Stimulated activated CD4-positive, alpha-beta T cell treated with anti-CD3 and anti-CD28 coated beads, Interleukin-4, amount 100 ng/mL, for 4 hours (primary cell): ENCODE data around the gene TENM3.

Experiments
- DNase-seq, 2 experiments: peaks; one replicate each; pipeline ENCODE4 v3.0.0-alpha.2; 2020

Gene TENM3

DNA sequence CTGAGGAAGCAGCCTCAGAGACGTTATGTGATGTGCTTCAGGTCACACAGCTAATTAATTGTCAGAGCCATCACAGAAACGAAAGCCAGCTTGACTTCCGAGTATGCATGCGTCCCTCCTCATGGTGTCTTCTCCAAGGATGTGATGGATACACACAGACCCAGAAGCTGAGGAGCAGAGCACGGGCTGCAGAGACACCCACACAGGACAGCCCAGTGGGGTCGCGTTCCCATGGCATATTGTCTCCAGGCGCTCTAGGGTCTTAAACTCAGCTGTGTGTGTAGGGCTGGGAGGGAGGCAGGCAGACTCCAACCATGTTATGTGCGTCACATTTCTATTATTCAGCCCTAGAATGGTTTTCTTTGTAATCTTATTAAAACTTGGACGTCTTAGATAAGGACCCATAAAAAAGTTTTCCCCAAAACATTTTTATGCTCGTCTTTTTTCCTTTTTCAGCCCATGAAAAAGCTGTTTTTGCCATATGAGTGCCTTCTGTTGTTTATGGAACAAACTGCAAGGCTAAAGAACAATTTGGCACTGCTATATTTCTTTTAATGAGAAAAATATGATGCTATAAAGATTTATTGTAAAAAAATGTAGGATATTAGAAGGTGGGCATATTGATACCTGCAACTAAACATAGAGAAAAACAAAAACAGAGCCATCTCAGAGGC, 48.5 kb downstream of the TENM3 start:
- DNase-seq: no peak

DNA sequence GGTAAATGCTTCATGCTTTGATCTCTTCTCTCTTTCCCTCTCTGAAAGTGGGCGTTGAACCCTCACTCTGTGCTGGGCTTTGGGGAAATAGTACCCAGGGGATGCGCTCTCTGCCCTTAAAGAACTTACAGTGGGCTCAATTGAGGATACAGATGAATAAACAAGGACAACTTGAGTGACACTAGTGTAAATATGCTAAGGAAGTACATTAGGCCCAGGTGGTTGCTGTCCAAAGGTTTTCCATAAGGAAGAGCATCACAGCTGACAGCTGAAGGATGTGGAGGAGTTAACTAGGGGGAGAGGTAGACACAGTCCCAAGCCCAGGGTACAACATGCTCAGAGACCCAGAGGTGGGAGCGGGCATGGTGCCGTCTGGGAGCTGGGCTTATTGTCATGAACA, 49.4 kb downstream of the TENM3 start:
- no peak for DNase-seq

GRCh38 chr4:182293691-182294255, 50.6 kb downstream of the TENM3 start:
- no peak for DNase-seq

GRCh38 chr4:182294451-182294850, 51.2 kb downstream of the TENM3 start:
- DNase-seq: no peak

DNA sequence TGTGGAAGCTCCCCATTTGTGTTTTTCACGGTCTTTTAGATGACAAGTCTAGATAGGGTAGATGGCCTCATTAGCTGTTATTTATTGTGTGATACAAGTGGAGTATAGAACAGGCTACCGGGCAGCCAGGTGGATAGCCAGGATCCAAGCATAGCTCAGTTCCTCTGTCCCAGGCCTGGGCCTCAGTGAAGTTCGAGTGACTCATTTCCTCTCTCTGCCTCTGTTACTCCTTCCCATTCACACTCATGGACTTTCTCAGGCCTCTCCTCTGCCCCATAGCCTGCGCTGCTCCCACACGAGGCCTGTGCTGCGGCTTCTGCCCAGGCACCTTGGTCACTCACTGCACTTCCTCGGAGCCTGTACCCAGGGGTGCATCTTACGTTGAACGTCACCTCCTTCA, 54.5 kb downstream of the TENM3 start:
- no peak for DNase-seq

DNA sequence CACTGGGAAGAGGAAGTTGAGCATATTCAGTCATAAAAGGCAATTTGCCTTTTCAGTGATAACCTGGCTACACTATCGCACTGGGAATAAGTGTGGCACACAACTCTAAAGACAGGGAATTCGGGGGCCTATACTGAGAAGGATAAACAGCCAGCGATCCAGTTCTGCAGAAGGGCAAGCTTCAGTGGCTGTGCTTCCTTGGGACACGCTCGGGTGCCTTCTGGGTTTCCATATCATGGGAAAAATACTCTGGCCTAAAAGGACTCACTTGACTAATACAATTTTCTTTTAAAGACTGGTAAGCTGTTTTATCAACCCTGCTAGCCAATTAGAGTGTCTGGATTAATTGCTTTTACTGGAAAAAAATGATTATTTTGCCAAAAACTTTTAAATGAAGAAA, 58.5 kb downstream of the TENM3 start:
- no peak for DNase-seq

DNA sequence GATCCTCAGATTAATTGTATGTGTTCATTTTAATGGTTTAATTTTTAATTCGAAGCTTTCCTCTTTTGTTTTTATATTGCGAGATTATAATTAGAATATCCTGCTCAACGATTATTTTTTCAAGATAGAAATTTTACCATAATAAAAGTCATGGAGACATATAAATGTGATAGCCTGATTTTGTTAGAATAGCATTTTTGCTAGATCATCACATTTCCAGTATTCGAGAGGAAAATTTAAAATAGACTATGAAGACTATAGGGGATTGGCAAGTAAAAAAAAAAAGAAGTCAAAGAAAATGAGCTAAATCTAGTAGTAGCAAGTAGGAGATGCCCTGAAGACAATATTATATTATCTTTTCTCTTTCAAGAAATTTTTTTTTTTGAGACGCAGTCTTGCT, 60.6 kb downstream of the TENM3 start:
- no peak for DNase-seq

- no peak for DNase-seq
Measured at GRCh38 chr4:182306792-182307507, 63.7 kb downstream of the TENM3 start.

DNA sequence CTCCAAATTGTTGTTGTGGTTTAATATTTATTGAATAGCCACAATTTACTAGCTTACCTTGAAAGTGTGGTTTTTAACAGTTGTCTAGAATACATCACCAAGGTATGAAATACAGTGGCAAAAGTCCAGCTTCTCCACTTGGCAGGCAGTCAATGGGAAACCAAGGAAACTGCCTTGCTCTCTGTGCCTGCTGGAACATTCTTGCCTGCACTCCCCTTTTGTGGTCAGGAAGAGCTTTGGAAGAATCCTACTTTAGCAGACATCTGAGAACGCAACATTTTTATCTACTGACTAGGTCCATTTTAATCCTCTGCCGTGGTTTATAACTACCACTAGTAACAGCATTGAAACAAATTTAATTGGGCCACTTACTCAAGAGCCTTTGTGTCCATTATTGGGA, 64.5 kb downstream of the TENM3 start:
- DNase-seq: no peak

DNA sequence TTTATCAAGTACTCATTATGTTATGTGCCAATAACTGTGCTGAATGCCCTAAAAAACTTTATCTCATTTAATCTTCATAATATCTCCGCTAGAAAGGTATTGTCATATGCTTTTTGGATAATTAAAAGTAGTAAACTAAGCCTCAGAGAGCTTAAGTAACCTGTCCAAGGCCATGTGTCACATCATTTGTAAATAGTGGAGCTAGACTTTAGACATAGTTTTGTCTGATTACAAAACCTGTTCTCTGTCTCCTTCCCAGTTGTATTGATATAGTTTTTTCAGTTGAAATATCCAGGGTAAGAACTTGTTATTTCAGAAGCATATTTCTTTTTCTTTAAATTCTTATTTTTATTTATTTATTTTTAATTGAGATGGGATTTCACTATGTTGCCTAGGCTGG, 66.7 kb downstream of the TENM3 start:
- DNase-seq: no peak

- no peak for DNase-seq
Measured at GRCh38 chr4:182310316-182310715, 67.1 kb downstream of the TENM3 start.

- no peak for DNase-seq
Measured at GRCh38 chr4:182310962-182311361, 67.8 kb downstream of the TENM3 start.

- no peak for DNase-seq
Measured at GRCh38 chr4:182314537-182314936, 71.3 kb downstream of the TENM3 start.

DNA sequence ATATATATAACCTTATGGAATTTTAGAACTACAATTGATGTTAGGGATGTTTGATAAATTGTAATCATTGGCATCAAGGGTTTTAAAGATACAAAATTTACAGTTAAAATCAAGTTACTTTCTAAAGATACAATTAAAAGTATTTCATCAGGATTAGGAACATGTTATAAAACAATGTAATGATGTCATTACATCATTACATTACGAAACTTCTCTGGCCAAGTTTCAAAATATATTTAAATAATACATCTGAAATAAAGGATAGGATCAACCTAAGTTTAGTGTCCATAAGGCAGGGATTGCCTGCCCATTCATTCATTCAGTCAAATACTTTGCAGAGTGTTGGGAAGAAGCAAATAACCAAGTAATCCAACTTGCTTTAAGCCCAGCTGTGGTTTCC, 75.1 kb downstream of the TENM3 start:
- no peak for DNase-seq

DNA sequence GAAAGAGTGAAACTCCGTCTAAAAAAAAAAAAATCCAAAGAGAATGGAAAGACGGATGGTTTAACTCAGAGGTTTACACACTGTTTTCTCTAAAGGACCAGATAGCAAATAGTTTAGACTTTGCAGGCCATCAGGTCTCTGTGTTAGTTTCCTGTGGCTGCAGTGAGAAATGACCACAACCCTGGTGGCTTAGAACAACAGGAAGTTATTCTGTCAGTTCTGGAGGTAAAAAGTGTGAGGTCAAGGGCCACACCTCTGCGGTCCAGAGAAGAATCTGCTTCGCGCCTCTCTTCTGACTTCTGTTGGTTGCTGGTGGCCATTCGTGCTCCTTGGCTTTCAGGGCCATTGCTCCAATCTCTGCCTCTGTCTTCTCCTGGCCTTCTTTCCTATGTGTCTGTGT, 76.9 kb downstream of the TENM3 start:
- DNase-seq: no peak

DNA sequence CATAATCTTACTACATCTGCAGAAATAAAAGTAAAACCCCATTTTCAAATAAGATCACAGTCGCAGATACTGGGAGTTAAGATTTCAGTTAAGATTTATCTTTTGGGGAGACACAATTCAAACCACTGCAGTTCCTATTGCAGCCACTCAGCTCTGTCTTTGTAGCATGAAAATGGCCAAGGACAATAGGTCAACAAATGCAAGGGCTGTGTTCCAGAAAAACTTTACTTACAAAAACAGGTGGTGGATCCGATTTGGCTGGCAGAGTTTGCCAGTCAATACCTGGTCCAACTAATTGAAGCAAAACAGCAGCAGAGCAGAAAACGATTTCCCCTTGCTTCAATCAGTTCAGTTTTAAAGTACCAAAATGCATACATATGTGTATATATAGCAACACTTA, 77.4 kb downstream of the TENM3 start:
- DNase-seq: no peak

- DNase-seq: no peak
Measured at GRCh38 chr4:182324282-182324681, 81.1 kb downstream of the TENM3 start.

DNA sequence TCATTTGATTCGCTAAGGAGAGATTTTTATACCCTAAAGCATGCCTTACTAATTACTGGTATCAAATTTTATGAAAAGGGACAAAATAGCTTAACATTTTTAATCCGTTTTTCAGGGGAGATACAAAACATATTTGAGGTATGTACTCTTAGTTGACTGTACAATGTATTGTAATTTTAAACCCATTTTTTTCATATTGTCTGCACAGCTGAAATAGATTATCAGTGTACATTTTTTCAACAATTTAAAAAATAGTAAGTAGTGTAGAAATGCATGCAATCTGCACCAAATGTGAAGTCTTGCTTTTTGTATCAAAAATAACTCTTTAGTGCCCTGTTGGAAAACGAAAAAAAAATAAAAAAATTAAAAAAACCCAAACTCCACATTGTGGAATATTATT, 82.2 kb downstream of the TENM3 start:
- DNase-seq: no peak

GRCh38 chr4:182325848-182326255, 82.7 kb downstream of the TENM3 start:
- DNase-seq: no peak

- no peak for DNase-seq
Measured at GRCh38 chr4:182328505-182328904, 85.3 kb downstream of the TENM3 start.

GRCh38 chr4:182337366-182337765, 94.2 kb downstream of the TENM3 start:
- no peak for DNase-seq

DNA sequence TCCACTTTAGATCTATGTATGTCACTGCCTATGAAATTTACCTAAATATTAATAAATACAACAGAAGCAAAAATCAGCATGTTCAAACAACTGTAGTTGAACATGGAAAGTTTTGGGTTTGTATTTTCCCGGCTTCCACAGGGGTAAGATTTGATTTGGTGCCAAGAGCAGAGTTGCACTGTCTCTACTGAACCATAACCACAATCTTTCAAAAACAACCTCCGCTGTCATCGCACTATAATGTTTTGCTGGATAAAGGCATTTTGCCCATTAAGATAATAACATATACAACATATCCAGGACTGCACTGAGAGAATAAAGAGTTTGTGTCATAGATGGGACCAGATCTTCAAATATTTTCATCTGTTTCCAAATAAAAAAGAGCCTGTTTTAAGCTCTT, 94.9 kb downstream of the TENM3 start:
- no peak for DNase-seq

DNA sequence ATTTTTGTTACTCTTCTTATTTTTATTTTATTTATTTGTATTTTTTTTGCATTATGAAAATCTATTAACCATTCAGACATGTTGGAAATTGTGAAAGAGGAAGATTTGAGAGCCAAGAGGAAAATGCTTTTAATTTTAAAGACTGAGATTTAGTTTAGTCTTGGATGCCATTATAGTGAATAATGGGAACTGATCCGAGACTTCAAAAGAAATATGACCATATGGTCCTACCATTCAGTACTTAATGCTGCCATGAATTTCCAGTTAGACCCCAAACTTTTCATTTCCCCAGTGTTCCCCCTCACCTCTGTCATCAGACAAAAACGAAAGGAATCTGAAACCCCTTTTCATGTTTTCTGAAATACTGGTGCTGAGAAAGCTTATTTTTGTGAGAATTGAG, 95.5 kb downstream of the TENM3 start:
- no peak for DNase-seq

- DNase-seq: no peak
Measured at GRCh38 chr4:182339221-182339641, 96.0 kb downstream of the TENM3 start.

DNA sequence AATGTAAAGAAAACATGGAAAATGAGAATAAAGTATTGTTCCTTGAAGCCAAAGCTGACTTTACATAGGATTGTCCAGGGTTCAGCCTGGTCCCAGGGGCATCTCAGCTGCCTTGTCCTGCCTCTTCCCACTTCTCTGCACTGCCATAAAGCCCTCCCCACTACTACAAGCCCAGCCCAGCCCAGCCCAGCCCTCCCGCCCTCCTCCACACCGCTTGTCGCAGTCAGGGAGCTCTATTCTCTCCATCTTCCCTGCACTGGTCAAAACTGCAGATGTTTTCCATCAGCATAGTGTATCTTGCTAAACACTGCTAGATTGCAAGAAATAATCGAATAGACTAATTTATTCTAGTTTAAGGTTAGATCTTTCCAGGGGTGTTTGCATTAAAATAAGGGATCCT, 100.3 kb downstream of the TENM3 start:
- no peak for DNase-seq
